HG03159 (cell line): ENCODE data around the gene PRRG2.
"Not testable (repeated sequence)": the region's sequence is repeated elsewhere in the genome, so short reads cannot be mapped to it uniquely, and the experiment has no call there.

Source experiments
- ATAC-seq: cut with Tn5 transposase; IDR thresholded peaks from one replicate; pipeline ENCODE4 v1.9.1; 2021; ENCODE audit warnings: mild to moderate bottlenecking, moderate library complexity; ENCODE audit not compliant: unreplicated experiment

PRRG2 gene

GRCh38 chr19:49599378-49600295, 18.5 kb downstream of the PRRG2 start:
- ATAC-seq, result no peak

- ATAC-seq, result no peak
Measured at GRCh38 chr19:49601482-49602038, 20.4 kb downstream of the PRRG2 start.

GRCh38 chr19:49602806-49603205, 21.7 kb downstream of the PRRG2 start:
- no peak for ATAC-seq

- ATAC-seq, result no peak
Measured at GRCh38 chr19:49605605-49606004, 24.5 kb downstream of the PRRG2 start.

- ATAC-seq, result no peak
Measured at GRCh38 chr19:49609499-49610092, 28.5 kb downstream of the PRRG2 start.

- ATAC-seq, result no peak
Measured at GRCh38 chr19:49613374-49613773, 32.3 kb downstream of the PRRG2 start.

GRCh38 chr19:49614096-49614833, 33.1 kb downstream of the PRRG2 start:
- no peak for ATAC-seq

- ATAC-seq, result no peak
Measured at GRCh38 chr19:49615861-49616260, 34.7 kb downstream of the PRRG2 start.

- no peak for ATAC-seq
Measured at GRCh38 chr19:49616532-49616931, 35.4 kb downstream of the PRRG2 start.

GRCh38 chr19:49616945-49617344, 35.8 kb downstream of the PRRG2 start:
- no peak for ATAC-seq

GRCh38 chr19:49617860-49618259, 36.7 kb downstream of the PRRG2 start:
- not testable (repeated sequence) for ATAC-seq

- no peak for ATAC-seq
Measured at GRCh38 chr19:49624967-49625910, 44.1 kb downstream of the PRRG2 start.

GRCh38 chr19:49626226-49626625, 45.1 kb downstream of the PRRG2 start:
- ATAC-seq, result no peak

GRCh38 chr19:49629659-49630058, 48.5 kb downstream of the PRRG2 start:
- ATAC-seq, result no peak

- ATAC-seq, result no peak
Measured at GRCh38 chr19:49631014-49631588, 50.0 kb downstream of the PRRG2 start.

- ATAC-seq, result no peak
Measured at GRCh38 chr19:49631610-49632192, 50.6 kb downstream of the PRRG2 start.

GRCh38 chr19:49632576-49632975, 51.5 kb downstream of the PRRG2 start:
- ATAC-seq, result no peak

- not testable (repeated sequence) for ATAC-seq
Measured at GRCh38 chr19:49633273-49633672, 52.2 kb downstream of the PRRG2 start.

GRCh38 chr19:49635530-49636232, 54.6 kb downstream of the PRRG2 start:
- ATAC-seq, result no peak
